T-cell (primary cell): Measurements from ENCODE around the gene CCDC110. TPM values are rescaled to one million over a fixed set of nuclear protein-coding genes. Genes with fewer than 3 reads are reported as not detected.

Experiments
- ATAC-seq, 4 experiments: fragments of 200-7000 bp in 3 of 4; fragments of 150-1000 bp in 1 of 4; cut with Tn5 transposase; replicated peaks in 1 of 4; 1 replicate in 3 of 4; 2 replicates in 1 of 4; pipeline ENCODE4 v1.10.0; 2021; ENCODE audit warnings: moderate library complexity in 3 of 4, mild to moderate bottlenecking in 2 of 4, moderate number of reproducible peaks in 1 of 4
- CTCF ChIA-PET, 2 donors: fragments of 300-600 bp; sonication (Branson Sonifier 250); formaldehyde crosslinking; loops; one replicate each; lab custom pipeline; 2022; ENCODE audit warnings: antibody characterized with exemption in 2 of 2; lab: Charles Lee
- POLR2A ChIA-PET, 2 donors: fragments of 300-600 bp; sonication (Branson Sonifier 250); formaldehyde crosslinking; loops; one replicate each; lab custom pipeline; 2022; ENCODE audit warnings: antibody characterized with exemption in 2 of 2; lab: Charles Lee
- DNase-seq, 35 experiments: peaks; one replicate each; pipeline versions ENCODE4 v3.0.0 to v3.0.0-alpha.2; 2013 to 2023
- H3K27ac ChIP-seq: one replicate; pipeline ENCODE4 v1.5.1; 2013; ENCODE audit warnings: low read length
- H3K27me3 ChIP-seq, 2 experiments: replicated peaks in 1 of 2; 1 replicate in 1 of 2; 2 replicates in 1 of 2; pipeline versions ENCODE4 v1.6.1 to v1.7.0; 2013; ENCODE audit warnings: low read length in 1 of 2, mixed read lengths in 1 of 2; ENCODE audit not compliant: control insufficient read depth in 2 of 2, insufficient read depth in 2 of 2; ENCODE audit errors: extremely low read depth in 1 of 2
- H3K36me3 ChIP-seq, 2 donors: 1 replicate in 1 of 2; 2 replicates in 1 of 2; pipeline versions ENCODE4 v1.6.1 to v1.7.0; 2013; ENCODE audit warnings: low read length in 1 of 2; ENCODE audit not compliant: control insufficient read depth in 2 of 2, insufficient read depth in 1 of 2; ENCODE audit errors: extremely low read depth in 1 of 2
- H3K4me1 ChIP-seq, 2 experiments: 1 replicate in 1 of 2; 2 replicates in 1 of 2; pipeline versions ENCODE4 v1.6.1 to v1.7.0; 2013; ENCODE audit warnings: low read length in 2 of 2, mixed read lengths in 1 of 2; ENCODE audit not compliant: insufficient read depth in 2 of 2, control insufficient read depth in 1 of 2; ENCODE audit errors: extremely low read depth in 1 of 2
- H3K4me3 ChIP-seq, 2 donors: 1 replicate in 1 of 2; 2 replicates in 1 of 2; pipeline versions ENCODE4 v1.5.1 to v1.7.0; 2013; ENCODE audit warnings: mild to moderate bottlenecking in 2 of 2, low read length in 1 of 2, moderate library complexity in 1 of 2; ENCODE audit not compliant: control insufficient read depth in 1 of 2; ENCODE audit errors: extremely low read depth in 1 of 2
- H3K9me3 ChIP-seq: 2 replicates; pipeline ENCODE4 v1.7.0; 2013
- H3K27ac Mint-ChIP-seq, 2 donors: one replicate each; pipeline ENCODE4 v1.8.0; 2020 to 2021; ENCODE audit warnings: mild to moderate bottlenecking in 2 of 2, mixed read lengths in 2 of 2
- H3K27me3 Mint-ChIP-seq, 2 donors: one replicate each; pipeline ENCODE4 v1.8.0; 2021 to 2022; ENCODE audit warnings: mixed read lengths in 2 of 2
- H3K36me3 Mint-ChIP-seq: one replicate; pipeline ENCODE4 v1.8.0; 2021; ENCODE audit warnings: mixed read lengths
- H3K4me1 Mint-ChIP-seq, 3 donors: one replicate each; pipeline ENCODE4 v1.8.0; 2020 to 2022; ENCODE audit warnings: mixed read lengths in 3 of 3, mild to moderate bottlenecking in 1 of 3
- H3K4me3 Mint-ChIP-seq, 3 donors: one replicate each; pipeline ENCODE4 v1.8.0; 2020 to 2022; ENCODE audit warnings: mild to moderate bottlenecking in 3 of 3, mixed read lengths in 3 of 3, moderate library complexity in 3 of 3
- H3K9me3 Mint-ChIP-seq, 3 donors: one replicate each; pipeline ENCODE4 v1.8.0; 2020 to 2022; ENCODE audit warnings: mixed read lengths in 3 of 3
- WGBS: methylation state at CpG from one replicate; pipeline ENCODE4 v1.1.5; 2013; ENCODE audit warnings: missing lambda C conversion rate; ENCODE audit not compliant: insufficient coverage; 5-methylcytosine and 5-hydroxymethylcytosine counted together
- total RNA-seq, 35 experiments: library from RNA in 6 of 35; stranded (reverse) in 6 of 35; fragments of 120-200 nt in 1 of 35; gene quantifications; one replicate each; pipeline versions ENCODE4 v1.2.1 to v1.2.4 and lab custom pipeline; 2013 to 2026

CCDC110 gene
- total RNA-seq, 5 donors from 2014 or later (not counting 1 experiment from before 2014, with no cell fraction given): 0.35 to 0.77 (median 0.47) TPM

DNA sequence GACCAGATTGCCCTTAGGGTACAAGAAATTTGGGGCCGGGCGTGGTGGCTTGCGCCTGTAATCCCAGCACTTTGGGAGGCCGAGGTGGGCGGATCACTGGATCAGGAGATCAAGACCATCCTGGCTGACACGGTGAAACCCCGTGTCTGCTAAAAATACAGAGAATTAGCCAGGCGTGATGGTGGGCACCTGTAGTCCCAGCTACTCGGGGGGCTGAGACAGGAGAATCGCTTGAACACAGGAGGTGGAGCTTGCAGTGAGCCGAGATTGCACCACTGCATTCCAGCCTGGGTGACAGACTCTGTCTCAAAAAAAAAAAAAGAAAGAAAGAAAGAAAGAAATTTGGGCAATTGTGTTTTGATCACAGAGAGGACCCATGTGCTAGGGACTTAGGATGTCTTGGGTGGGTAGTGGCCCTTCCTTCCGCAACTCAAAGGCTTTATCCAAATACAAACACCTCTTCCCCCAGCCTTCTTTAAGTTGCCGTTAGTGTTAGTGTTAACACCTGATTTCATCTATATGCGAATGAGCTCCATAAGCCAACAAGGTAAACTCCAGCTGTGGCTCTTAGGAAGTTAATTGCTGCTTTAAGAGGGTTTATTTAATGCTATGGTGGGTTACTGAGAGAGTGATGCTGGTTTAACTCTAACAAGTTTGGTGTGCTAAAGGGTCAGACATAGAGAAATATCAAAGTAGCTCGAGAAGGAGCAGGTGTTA lies 8.6 kb upstream of the CCDC110 start:
- Histone ChIP-seq H3K4me1 (no peaks in the 10 kb centered on the region), H3K27me3 (peaks cover 12 to 13% of the 10 kb centered on the region in 2 experiments), H3K4me3 (no peak overlapping the region), H3K36me3 (no peaks in the 10 kb centered on the region), H3K9me3 (no peaks in the 10 kb centered on the region), H3K27ac (no peak overlapping the region)
- H3K27ac Mint-ChIP-seq: no peak overlapping the region
- no peak for ATAC-seq
- H3K36me3 Mint-ChIP-seq: no peaks in the 10 kb centered on the region
- H3K27me3 Mint-ChIP-seq: peaks cover 23 to 46% of the 10 kb centered on the region in 2 donors
- DNase-seq: no peak
- no peak overlapping the region for H3K4me3 Mint-ChIP-seq
- no peaks in the 10 kb centered on the region for H3K9me3 Mint-ChIP-seq
- POLR2A ChIA-PET: no interaction called here
- H3K4me1 Mint-ChIP-seq: no peaks in the 10 kb centered on the region
- 67% methylated on average over 11 of the region's 15 CpGs for WGBS
- CTCF ChIA-PET: interaction anchor here in 1 of 2 donors (0.7 kb wide), 1 partner anchor 10 kb away, joined by 4 read pairs; no protein-coding TSS in a partner anchor

DNA sequence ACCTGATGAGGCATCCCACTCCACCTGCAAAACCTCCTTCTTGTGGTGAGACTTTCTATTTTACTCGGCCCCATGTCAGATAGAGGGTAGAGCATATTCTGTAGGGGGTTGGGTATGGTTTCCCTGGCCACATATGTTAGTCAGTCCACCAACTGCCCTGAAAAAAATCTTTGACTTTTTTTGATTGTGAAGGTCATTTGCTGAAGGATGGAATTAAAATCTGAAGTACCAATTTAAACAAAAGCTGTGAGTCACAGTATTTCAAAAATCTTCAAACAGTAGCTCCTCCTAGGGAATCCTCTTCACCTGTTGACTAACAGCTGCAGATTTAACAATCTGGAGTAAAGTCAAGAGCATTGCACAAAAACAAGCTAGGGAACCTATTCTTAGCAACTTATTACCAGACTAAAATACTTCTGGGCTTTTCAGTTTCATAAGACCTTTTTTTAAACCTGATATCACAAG lies 8.0 kb upstream of the CCDC110 start:
- no peak for DNase-seq
- no peaks in the 10 kb centered on the region for H3K4me1 Mint-ChIP-seq
- H3K27me3 Mint-ChIP-seq: peaks cover 23 to 45% of the 10 kb centered on the region in 2 donors
- H3K9me3 Mint-ChIP-seq: no peaks in the 10 kb centered on the region
- POLR2A ChIA-PET: no interaction called here
- Histone ChIP-seq H3K4me3 (no peak overlapping the region), H3K27ac (no peak overlapping the region), H3K9me3 (no peaks in the 10 kb centered on the region), H3K27me3 (peaks cover 12 to 13% of the 10 kb centered on the region in 2 experiments), H3K36me3 (no peaks in the 10 kb centered on the region), H3K4me1 (no peaks in the 10 kb centered on the region)
- CTCF ChIA-PET: no interaction called here
- H3K4me3 Mint-ChIP-seq: no peak overlapping the region
- no peak overlapping the region for H3K27ac Mint-ChIP-seq
- WGBS: no CpG with 5 or more reads among the region's 1 CpG
- no peak for ATAC-seq
- no peaks in the 10 kb centered on the region for H3K36me3 Mint-ChIP-seq

DNA sequence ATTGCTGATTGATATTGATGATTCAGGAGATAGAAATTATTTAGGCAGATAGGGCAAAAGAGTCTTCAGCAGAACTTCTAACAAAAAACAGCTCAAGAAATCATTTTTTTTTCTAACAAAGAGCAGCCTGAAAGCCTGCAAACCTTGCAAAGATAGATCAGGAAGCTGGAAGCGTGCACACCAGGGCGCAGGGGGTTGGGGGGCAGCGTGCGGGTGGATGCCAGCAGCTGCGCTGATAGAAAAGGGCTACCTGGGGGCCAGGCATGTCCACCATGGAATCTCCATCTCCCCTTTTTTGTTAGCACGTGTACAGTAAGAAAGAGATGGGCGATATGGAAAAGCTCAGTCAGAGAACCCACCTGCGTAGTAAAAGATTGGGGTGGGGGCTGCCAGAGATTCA lies 1.7 kb upstream of the CCDC110 start:
- Histone ChIP-seq H3K27me3 (peaks cover 5 to 17% of the 10 kb centered on the region in 2 experiments), H3K4me3 (no peak overlapping the region), H3K36me3 (no peaks in the 10 kb centered on the region), H3K4me1 (peaks cover 6 to 16% of the 10 kb centered on the region in 2 experiments), H3K27ac (no peak overlapping the region), H3K9me3 (no peaks in the 10 kb centered on the region)
- H3K27me3 Mint-ChIP-seq: peaks cover 15 to 16% of the 10 kb centered on the region in 2 donors
- 93% methylated on average over 4 of the region's 8 CpGs for WGBS
- no peak overlapping the region for H3K4me3 Mint-ChIP-seq
- no peaks in the 10 kb centered on the region for H3K36me3 Mint-ChIP-seq
- peaks cover 2 to 20% (median 15%) of the 10 kb centered on the region in 3 donors for H3K4me1 Mint-ChIP-seq
- H3K27ac Mint-ChIP-seq: no peak overlapping the region
- ChIA-PET POLR2A (no interaction called here), CTCF (interaction anchor here in 1 of 2 donors (1.1 kb wide), 1 partner anchor 44 kb away, joined by 3 read pairs; no protein-coding TSS in a partner anchor)
- no peaks in the 10 kb centered on the region for H3K9me3 Mint-ChIP-seq
- no peak for DNase-seq
- ATAC-seq: no peak

DNA sequence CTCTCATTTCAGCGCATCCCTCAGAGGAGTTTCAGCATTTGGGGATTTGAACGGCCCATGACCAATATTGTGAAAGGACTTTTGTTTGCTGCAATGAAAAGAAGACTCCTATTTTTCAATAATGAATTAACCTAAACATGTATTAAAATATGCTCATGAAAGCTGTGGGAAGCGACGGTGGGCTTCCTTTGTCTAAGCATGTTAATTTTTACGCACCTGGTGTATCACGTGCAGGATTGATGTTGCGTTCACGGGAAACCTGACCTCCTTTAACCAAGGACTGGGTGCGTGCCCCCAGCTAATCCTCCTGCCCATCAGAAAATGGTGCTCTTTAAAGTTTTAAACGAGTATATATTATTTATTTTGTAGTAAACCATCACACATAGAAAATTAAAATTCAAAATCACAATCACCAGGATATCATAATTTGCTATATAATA lies 590 bp upstream of the CCDC110 start:
- Histone ChIP-seq H3K4me1 (peaks cover 6 to 16% of the 10 kb centered on the region in 2 experiments), H3K9me3 (no peaks in the 10 kb centered on the region), H3K27me3 (peaks cover 4 to 13% of the 10 kb centered on the region in 2 experiments), H3K27ac (no peak overlapping the region), H3K36me3 (no peaks in the 10 kb centered on the region), H3K4me3 (peak overlapping the region; percentile 54 to 73)
- CTCF ChIA-PET: interaction anchor here in 1 of 2 donors (0.6 to 0.7 kb wide), 2 partner anchors 123 to 228 kb away, joined by 3 to 5 read pairs; no protein-coding TSS in a partner anchor
- Mint-ChIP-seq H3K36me3 (no peaks in the 10 kb centered on the region), H3K4me1 (peaks cover 2 to 20% (median 15%) of the 10 kb centered on the region in 3 donors), H3K27ac (peak overlapping the region in 1 of 2 donors; percentile 78), H3K27me3 (peaks cover 7 to 10% of the 10 kb centered on the region in 2 donors), H3K4me3 (peak overlapping the region; percentile 86 to 93 (median 87)), H3K9me3 (no peaks in the 10 kb centered on the region)
- WGBS: 25% methylated on average over 2 of the region's 10 CpGs
- no peak for ATAC-seq
- POLR2A ChIA-PET: no interaction called here
- no peak for DNase-seq

DNA sequence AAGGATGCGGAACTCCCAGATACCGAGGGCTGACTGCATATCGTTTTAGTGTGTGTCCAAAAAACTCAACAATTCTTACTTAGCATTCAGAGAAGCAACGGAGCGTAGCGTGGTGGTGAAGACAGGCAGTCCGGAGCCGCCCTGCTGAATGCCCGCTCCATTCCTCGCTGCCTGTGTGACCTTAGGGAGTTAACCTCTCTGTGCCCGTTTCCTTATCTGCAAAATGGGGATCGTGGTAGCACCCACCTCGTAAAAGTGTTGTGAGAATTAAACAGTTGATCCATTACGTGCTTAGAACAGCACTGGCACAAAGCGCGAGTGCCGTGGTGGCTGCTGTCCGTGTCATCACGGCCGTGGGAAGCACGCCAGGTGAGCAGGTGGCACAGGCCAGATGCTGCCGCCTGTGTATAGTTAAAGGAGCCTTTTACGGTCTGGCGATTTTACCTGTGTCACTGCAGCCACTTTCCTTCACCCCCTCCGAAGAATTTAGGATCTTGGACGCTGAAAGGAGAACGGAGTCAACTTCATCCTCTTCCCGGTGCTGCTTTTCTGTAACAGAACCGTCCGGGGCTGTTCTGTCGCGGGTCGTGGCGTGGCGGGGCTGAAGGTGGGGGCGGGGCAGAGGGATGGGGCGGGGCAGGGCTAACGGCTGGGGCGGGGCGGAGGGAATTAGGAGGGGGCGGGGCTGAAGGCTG lies 885 bp downstream of the CCDC110 start:
- H3K4me3 ChIP-seq: peak overlapping the region; percentile 48 to 59
- ChIA-PET POLR2A (no interaction called here), CTCF (no interaction called here)
- peaks cover 4 to 13% of the 10 kb centered on the region in 2 experiments for H3K27me3 ChIP-seq
- H3K9me3 Mint-ChIP-seq: no peaks in the 10 kb centered on the region
- H3K9me3 ChIP-seq: no peaks in the 10 kb centered on the region
- 6% methylated on average over 15 of the region's 41 CpGs for WGBS
- ATAC-seq: peak; percentile 12 to 43 (median 32)
- H3K27ac ChIP-seq: peak overlapping the region; percentile 35
- peak in 29 of 35 experiments; percentile 14 to 62 (median 40) for DNase-seq
- H3K4me3 Mint-ChIP-seq: peak overlapping the region; percentile 82 to 93 (median 83)
- peak overlapping the region; percentile 30 to 82 for H3K27ac Mint-ChIP-seq
- peaks cover 0 to 3% of the 10 kb centered on the region in 2 donors for H3K27me3 Mint-ChIP-seq
- H3K4me1 ChIP-seq: peaks cover 6 to 16% of the 10 kb centered on the region in 2 experiments
- H3K36me3 ChIP-seq: no peaks in the 10 kb centered on the region
- H3K36me3 Mint-ChIP-seq: no peaks in the 10 kb centered on the region
- H3K4me1 Mint-ChIP-seq: peaks cover 2 to 20% (median 15%) of the 10 kb centered on the region in 3 donors

DNA sequence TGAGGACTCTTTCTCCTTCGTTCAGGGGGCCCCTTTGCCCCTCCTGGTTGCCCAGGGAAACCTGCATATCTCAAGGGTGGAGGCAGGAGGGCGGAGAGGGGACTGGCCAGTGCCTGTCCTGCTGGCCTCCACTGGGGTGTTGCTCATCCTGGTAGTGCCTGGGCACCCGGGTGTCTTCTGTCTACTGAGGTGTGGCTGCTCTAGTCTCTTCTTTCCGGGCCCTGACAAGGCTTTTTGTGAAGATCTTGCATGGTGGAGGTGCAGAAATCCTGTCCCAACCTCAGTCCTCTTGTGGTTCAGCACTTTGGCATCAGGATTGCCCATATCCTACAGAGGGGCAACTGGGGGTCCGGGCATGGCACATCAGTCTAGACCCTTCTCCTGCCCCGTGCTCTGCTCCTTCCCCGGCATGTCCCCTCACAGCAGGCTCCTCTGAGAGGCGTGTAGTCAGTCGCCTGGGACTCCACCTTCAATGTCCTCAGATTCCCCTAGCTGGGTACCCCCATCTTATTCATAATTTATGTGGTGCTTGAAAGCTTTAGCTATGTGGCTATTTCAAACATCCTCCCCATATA lies 1.9 kb downstream of the CCDC110 start:
- 70% methylated on average over 3 of the region's 9 CpGs for WGBS

More for the DNA sequence above, 1.9 kb downstream of the CCDC110 start:
- H3K27me3 Mint-ChIP-seq: peaks cover 0 to 3% of the 10 kb centered on the region in 2 donors
- no peaks in the 10 kb centered on the region for H3K9me3 Mint-ChIP-seq
- Histone ChIP-seq H3K4me1 (peaks cover 6 to 16% of the 10 kb centered on the region in 2 experiments), H3K36me3 (no peaks in the 10 kb centered on the region), H3K27me3 (peaks cover 6 to 13% of the 10 kb centered on the region in 2 experiments), H3K9me3 (no peaks in the 10 kb centered on the region), H3K27ac (no peak overlapping the region), H3K4me3 (no peak overlapping the region)
- ChIA-PET CTCF (no interaction called here), POLR2A (no interaction called here)
- peak overlapping the region; percentile 16 to 76 for H3K27ac Mint-ChIP-seq
- no peak for ATAC-seq
- peak in 3 of 35 experiments; percentile 6 to 22 (median 12) for DNase-seq
- H3K4me1 Mint-ChIP-seq: peaks cover 2 to 20% (median 15%) of the 10 kb centered on the region in 3 donors
- peak overlapping the region in 2 of 3 donors; percentile 39 to 93 for H3K4me3 Mint-ChIP-seq
- no peaks in the 10 kb centered on the region for H3K36me3 Mint-ChIP-seq
